Measurements from ENCODE around the gene NBL1.

NBL1 gene

GRCh38 chr1:19672237-19672636 is 28.1 kb downstream of the NBL1 start:
- no peak for DNase-seq

GRCh38 chr1:19675797-19676196 is 31.7 kb downstream of the NBL1 start:
- DNase-seq = no peak

DNA sequence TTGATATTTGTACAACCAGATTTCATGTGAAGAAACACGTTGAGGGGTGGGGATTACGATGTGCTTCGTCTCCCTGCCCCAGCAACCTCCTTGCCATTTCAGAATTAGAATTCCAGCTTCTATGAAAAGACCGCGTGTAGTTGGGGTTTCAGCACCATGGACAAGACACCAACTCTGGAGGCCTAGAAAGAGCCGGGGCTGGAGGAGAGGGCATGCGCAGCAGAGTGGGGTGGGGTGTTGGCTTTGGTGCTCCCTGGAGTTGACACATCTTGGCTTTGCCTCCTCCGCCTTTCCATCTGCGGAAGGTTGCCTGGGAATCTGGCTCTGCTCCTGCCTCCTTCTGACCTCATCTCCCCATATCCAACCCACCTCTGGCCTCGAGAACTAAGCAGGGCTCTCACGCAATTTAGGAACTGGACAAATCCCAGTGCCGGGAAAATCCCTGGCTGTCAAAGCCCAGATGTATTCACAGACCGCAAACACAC is 32.4 kb downstream of the NBL1 start:
- DNase-seq = no peak

- DNase-seq = no peak
Measured at GRCh38 chr1:19678493-19678892, 34.4 kb downstream of the NBL1 start.

- DNase-seq = no peak
Measured at GRCh38 chr1:19678931-19679453, 34.9 kb downstream of the NBL1 start.

GRCh38 chr1:19679691-19680090 is 35.6 kb downstream of the NBL1 start:
- DNase-seq = no peak

DNA sequence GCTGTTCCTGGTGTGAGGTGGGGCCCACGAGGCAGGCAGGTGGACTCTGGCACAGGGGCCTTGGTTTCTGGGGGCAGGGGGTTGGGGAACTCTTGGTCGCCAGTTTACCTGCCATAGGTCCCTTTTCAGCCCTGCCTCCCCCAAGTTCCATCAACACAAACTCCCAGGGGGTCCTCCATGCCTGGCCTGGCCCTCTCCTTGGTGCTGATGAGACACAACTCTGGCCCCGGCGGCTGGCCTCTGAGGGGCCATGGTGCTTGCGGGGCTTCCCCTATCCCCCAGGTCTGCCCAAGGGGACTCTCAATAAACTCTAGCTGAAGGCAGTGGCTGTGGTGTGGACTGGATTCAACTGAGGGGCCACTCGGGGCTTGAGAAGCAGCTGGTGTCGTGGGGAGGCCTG is 36.5 kb downstream of the NBL1 start:
- DNase-seq = no peak

DNA sequence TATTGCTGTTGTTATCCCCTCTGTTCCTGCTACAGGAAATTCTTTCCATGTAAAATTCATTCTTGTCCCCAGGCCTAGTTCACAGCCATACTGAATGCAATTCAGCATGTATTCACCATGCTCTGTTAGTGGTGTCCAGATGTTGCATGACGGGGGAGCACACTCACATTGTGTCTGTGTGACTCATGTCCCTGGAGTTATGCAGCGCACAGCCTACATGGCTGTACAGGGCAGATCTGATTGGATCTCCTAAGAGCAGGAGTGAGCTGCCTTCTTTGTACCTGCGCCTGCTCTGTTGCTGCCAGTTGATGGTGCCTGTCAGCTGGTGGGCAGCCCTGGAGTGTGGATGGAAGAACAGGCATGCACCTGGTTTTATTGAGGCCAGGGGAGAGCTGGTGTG is 38.1 kb downstream of the NBL1 start:
- DNase-seq = no peak

- DNase-seq = no peak
Measured at GRCh38 chr1:19682901-19683300, 38.8 kb downstream of the NBL1 start.

GRCh38 chr1:19683351-19683750 is 39.2 kb downstream of the NBL1 start:
- DNase-seq = no peak

DNA sequence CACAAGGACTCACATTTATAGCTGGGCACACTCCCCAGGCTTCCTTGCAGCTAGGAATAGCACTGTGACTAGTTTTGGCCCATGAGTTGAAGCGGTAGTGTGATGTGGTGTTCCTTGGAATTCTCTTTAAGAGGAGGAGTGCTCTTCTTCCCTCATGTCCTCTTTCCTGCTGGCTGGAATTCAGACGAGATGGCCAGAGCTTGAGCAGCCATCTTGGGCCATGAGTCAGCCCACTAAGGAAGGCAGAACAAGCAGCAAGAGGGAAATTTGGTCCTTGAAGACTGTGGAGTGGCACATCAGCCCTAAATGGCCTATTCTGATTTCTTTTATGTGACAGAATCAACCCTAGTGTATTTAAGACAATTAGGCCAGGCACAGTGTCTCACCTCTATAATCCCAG is 40.6 kb downstream of the NBL1 start:
- DNase-seq = no peak

GRCh38 chr1:19685994-19686393 is 41.9 kb downstream of the NBL1 start:
- no peak for DNase-seq

- DNase-seq = no peak
Measured at GRCh38 chr1:19687414-19687813, 43.3 kb downstream of the NBL1 start.

GRCh38 chr1:19688041-19688842 is 44.1 kb downstream of the NBL1 start:
- DNase-seq = peak; percentile 32

DNA sequence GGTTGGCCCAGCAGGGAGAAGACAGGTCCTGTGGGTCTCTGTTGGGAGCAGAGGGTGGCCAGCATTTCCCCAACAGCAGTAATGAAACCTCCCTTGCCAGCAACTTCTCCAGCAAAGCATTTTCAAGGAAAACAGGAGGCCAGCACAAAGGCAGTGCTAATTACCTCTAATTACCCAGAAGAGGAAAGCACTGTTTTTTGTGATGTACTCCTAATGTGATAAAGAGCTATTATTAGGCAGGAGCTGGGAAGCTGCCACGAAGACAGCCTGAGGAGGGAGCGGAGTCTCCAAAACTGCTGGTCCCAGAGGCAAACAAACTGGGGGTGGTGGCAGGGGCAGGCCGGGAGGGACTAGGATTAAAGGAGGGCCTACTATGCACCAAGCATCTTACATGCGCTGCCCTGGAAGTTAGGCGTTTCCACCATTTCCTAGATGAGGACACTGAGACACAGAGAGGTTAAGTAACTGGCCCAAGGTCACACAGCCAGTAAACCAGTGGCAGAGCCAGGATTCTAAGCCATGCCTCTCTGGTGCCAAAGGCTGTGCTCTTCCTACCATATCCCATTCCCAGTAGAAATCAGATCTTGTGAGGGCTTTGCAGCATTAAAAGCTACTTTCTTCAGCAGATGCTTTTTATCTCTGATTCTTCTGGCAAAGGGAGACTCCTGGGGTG is 45.1 kb downstream of the NBL1 start:
- no peak for DNase-seq

DNA sequence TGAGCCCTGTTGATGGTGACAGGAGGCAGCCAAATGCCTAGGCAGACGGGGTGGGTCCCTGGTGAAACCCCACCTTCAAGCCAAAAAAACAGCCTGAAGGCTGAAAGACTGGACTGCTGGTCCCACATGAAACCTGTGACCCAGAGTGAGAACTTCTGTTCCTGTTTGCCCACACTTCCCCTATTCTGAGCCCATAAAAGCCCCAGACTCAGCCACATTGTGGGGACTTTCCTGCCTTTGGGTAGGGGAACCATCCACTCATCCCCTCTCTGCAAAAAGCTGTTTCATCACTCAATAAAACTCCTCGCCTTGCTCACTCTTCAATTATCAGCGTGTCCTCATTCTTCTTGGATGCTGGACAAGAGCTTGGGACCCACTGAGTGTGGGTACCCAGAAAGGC is 45.7 kb downstream of the NBL1 start:
- no peak for DNase-seq

GRCh38 chr1:19690342-19690741 is 46.2 kb downstream of the NBL1 start:
- DNase-seq = no peak

DNA sequence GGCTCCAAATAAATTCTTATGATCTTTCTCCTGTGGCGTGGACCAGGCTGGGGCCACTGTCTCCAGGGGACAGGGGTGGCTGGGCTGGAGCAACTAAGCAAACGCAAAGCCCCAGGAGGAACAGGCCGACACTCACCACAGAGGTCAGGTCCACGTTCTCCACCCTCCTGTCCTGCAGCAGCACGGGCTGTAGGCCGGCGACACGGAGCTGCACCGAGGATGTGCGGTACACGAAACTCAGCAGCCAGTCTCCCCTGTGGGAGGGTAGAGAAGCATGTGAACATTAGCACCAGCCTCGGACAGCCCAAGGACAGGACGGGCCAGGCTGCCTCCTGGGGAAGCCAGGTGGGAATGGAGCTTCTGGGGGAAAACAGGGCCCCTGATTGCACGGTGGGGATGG is 50.2 kb downstream of the NBL1 start:
- DNase-seq = no peak

DNA sequence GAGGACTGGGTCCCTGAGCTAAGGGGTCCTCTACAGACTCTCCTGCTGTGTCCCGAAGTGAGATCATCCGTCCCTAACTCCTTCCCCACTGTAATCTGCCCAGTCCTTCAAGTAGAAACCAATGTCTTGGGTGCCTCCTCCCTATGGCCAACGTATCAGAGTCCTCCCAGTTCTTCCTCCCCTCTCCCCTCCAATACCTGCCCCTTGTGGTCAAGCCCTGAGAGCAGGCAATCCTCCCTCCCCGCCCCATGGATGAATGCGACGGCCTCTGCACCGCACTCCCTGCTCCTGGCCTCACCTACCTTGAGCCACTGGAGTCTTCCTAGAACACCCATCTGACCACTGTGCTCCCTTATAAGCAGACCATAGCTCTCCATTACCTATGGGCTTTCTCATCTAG is 51.7 kb downstream of the NBL1 start:
- DNase-seq = no peak

- DNase-seq = no peak
Measured at GRCh38 chr1:19696820-19697219, 52.7 kb downstream of the NBL1 start.

DNA sequence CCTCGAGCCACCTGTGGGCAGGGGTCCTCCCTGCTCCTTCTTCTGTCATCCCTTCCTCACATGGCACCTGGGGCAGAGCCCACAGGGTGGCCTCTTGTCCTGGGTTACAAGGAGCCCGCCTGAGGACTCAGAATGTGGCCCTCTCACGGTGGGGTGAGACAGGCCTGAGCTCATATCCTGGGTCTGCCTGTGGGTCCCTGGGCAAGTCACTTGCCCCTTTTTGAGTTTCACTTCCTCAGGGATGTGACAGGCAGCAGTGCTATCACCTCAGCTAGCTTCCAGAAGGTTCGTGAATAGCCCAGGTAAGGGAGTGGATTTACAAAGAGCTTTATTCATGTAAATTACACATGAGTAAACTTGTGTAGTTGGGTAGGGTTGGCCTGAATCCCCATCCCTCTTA is 54.1 kb downstream of the NBL1 start:
- no peak for DNase-seq

DNA sequence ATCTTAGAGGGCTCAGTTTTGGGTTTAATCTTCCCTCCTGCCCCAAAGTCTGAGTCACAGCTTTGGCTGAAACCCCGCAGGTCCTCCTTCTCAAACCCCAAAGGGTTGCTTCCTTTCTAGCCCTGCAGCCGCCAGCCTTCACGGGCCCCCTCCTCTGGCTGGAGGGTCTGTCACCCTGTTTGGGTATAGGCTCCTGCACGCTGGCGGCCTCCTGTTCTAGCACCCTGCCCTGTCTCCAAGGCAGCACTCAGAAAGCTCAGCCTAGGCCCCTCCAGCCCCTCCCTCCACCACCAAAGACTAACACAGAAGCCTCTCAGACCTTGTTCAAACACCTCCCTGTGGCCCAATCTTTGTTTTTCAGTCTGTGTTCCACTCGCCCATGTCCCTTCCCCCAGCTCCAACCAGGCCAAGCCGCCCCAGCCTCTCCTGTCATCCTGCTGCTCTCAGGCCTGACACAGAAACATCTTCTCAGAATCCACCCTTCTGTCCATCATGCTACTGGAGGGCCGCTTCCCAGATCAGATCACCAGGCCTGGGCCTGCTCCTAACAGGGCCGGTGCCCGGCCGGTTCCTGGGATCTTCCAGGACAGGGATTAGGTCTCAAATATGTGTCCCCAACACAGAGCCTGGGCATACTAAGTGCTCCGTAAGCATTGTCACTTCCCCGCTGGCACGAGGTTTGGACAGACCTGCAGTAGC is 56.1 kb downstream of the NBL1 start:
- DNase-seq = no peak

DNA sequence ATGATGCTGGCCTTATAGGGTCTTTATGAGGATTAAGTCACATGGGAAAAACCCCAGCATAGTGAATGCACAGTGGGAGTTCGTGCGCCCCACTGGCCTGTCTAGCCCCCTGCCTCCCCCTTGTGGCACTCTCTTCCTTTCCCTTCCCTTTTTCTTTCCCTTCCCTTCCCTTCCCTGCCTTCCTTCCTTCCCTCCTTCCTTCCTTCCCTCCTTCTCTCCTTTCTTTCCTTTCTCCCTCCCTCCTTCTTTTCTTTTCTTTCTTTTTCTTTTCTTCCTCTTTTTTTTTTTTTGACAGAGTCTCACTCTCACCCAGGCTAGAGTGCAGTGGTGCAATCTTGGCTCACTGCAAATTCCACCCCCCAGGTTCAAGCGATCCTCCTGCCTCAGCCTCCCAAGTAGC is 59.2 kb downstream of the NBL1 start:
- DNase-seq = no peak
